GM21381 (cell line): ENCODE measurements around the gene MAN1A2.
"Not testable (repeated sequence)": the region's sequence is repeated elsewhere in the genome, so short reads cannot be mapped to it uniquely, and the experiment has no call there.

Experiments
- ATAC-seq: cut with Tn5 transposase; IDR thresholded peaks from one replicate; pipeline ENCODE4 v1.9.1; 2021; ENCODE audit warnings: mild to moderate bottlenecking, moderate library complexity; ENCODE audit not compliant: unreplicated experiment

Gene MAN1A2

DNA sequence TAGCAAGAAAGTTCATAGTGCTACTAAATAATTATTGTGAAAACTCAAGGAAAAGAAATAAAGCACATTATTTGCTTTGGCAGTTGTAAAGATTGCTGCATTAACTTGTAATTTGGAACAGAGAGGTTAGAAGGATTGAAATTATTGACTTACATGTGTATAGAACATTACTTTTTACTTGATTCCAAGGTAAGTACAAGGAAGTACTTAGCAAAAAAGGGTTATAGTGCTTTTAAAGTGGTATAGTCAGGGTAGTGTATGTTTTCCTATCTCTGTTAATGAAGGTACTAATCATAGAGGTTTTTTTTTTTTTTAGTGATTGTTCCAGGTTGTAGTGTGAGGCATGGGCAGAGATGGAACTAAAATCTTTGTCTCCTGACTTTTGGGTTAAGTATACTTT lies 29.4 kb downstream of the MAN1A2 start:
- ATAC-seq = no peak

GRCh38 chr1:117398957-117399356 lies 31.7 kb downstream of the MAN1A2 start:
- no peak for ATAC-seq

GRCh38 chr1:117401761-117402160 lies 34.5 kb downstream of the MAN1A2 start:
- no peak for ATAC-seq

DNA sequence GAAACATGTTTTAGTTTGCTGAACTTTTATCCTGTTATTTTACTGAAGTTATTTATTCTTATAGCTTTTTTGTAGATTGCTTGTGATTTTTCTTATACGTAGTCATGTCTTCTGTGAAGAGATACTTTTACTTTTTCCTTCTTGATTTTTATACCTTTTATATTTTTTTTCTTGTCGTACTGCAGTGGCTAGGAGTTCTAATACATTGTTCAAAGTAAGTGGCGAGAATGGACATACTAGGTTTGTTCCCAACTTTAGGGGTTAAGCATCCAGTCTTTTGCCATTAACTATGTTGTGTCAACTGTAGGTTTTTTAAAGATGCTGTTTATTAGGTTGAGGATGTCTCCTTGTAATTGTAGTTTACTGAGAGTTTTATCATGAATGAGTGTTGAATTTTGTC lies 36.3 kb downstream of the MAN1A2 start:
- ATAC-seq = no peak

GRCh38 chr1:117405042-117405441 lies 37.8 kb downstream of the MAN1A2 start:
- no peak for ATAC-seq

DNA sequence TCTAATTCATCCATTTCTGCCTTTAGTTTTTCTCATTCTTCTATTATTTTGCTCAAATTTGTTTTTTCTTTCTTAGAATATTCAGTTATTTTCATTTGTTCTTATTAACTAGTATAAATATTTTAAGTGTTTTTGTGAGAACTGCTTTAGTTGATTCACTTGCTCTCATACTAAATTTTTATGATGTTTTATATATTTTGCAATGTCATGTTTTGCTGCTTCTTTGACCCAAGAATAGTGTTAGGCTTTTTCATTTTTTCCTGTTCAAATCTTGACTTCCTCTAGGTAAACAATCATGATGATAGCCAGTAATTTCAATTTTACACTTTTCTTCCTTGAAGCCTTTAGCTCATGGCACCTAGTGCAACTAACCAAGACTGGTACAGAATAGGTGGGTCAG lies 45.2 kb downstream of the MAN1A2 start:
- ATAC-seq = no peak

DNA sequence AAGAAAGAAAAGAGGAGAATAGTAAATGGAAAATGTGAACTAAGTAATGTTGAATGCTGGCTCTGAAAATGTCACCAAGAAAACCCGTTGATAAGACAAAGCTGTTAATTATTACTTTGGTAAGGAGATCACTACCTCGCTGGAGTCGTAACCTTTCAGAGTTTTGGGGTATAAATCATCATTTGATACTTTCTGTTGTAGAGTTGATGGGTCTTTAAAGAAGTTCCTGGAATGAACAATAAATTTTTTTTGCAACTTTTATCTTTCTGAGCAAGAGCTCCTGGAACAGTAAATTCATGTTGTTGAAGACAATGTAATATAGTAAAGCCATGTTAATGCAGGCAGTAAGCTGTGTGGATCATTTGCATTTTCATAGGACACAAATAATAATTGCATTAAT lies 46.2 kb downstream of the MAN1A2 start:
- no peak for ATAC-seq

- no peak for ATAC-seq
These were observed 47.7 kb downstream of the MAN1A2 start for GRCh38 chr1:117414943-117415342.

DNA sequence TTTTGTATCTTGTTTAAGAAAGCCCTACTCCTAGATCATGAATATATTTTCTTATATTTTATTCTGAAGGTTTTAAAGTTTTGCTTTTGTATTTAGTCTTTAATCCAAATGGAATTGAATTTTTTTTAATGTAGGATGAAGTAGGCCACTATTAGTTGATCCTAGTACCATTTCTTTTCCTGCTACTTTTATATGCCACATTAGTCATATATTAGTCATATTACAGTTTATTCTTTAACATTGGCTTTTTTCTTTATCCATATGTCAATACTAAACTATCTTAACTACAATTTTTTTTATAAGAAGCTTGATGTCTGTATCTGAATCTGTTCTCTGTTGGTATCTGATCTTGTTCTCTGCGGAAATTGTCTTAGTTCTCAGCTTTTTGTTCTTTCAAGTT lies 48.8 kb downstream of the MAN1A2 start:
- ATAC-seq = no peak

- no peak for ATAC-seq
These were observed 49.4 kb downstream of the MAN1A2 start for GRCh38 chr1:117416546-117417125.

GRCh38 chr1:117425050-117425734 lies 57.9 kb downstream of the MAN1A2 start:
- ATAC-seq = no peak

GRCh38 chr1:117427297-117427696 lies 60.0 kb downstream of the MAN1A2 start:
- no peak for ATAC-seq

DNA sequence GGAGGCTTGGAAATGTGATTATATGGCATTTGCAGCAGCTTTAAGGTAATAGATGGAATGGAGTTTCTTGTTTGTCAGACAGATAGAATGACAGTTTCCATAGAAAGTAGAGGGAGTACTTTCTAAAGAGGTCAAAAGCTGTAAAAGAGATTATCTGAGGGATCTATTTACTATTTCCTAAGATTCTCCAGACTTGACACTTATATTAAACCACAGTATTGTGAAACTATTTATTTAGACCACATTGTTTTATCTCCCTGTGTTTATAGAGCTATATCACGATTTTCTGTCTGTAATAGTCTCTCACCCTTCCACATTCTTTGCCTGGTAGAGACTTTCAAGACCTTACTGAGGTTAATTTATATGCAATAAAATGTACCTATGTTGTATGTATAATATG lies 66.7 kb downstream of the MAN1A2 start:
- ATAC-seq = no peak

DNA sequence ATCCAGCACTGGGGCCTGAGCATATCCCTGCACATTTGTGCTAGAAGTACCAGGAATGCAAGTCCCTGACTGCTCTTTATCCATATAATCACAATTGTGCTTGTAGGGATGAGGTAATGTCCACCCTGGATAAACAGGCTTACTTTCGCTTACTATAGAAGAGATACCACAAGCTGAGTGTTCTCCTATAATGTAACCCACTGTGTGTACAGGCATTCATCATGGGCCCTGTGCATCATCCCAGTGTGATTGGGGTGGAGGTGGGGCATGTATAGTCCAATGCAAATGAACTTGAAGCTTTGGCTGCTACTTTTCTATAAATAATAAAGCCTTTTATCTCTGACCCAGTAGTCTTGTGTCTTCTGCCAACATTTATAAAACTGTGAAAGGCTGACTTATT lies 69.3 kb downstream of the MAN1A2 start:
- no peak for ATAC-seq

GRCh38 chr1:117447661-117448060 lies 80.4 kb downstream of the MAN1A2 start:
- ATAC-seq = no peak

GRCh38 chr1:117452216-117452615 lies 85.0 kb downstream of the MAN1A2 start:
- no peak for ATAC-seq

GRCh38 chr1:117453958-117454357 lies 86.7 kb downstream of the MAN1A2 start:
- ATAC-seq = no peak

DNA sequence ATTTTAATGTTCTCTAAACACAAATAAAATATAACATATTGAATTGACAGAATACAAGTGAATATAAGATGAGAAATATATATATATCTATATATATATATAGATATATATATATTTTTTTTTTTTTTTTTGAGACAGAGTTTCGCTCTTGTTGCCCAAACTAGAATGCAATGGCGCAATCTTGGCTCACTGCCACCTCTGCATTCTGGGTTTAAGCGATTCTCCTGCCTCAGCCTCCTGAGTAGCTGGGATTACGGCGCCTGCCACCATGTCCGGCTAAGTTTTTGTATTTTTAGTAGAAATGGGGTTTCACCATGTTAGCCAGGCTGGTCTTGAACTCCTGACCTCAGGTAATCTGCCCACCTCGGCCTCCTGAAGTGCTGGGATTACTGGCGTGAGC lies 91.2 kb downstream of the MAN1A2 start:
- not testable (repeated sequence) for ATAC-seq

- no peak for ATAC-seq
These were observed 99.5 kb downstream of the MAN1A2 start for GRCh38 chr1:117466761-117467160.

GRCh38 chr1:117467336-117467735 lies 100.1 kb downstream of the MAN1A2 start:
- ATAC-seq = no peak

GRCh38 chr1:117473063-117473462 lies 105.8 kb downstream of the MAN1A2 start:
- no peak for ATAC-seq

DNA sequence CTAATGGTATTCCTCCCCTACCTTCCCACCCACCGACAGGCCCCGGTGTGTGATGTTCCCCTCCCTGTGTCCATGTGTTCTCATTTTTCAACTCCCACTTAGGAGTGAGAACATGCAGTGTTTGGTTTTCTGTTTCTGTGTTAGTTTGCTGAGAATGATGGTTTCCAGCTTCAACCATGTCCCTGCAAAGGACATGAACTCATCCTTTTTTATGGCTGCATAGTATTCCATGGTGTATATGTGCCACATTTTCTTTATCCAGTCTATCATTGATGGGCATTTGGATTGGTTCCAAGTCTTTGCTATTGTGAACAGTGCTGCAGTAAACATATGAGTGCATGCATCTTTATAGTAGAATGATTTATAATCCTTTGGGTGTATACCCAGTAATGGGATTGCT lies 108.2 kb downstream of the MAN1A2 start:
- not testable (repeated sequence) for ATAC-seq

- ATAC-seq = no peak
These were observed 111.8 kb downstream of the MAN1A2 start for GRCh38 chr1:117479086-117479485.
